ENCODE data around the gene GMPS. TPM values are rescaled to one million over a fixed set of nuclear protein-coding genes. Genes with fewer than 3 reads are reported as not detected.

Gene GMPS
- total and polyA plus RNA-seq, 8 donors, result 8.0 to 38.7 (median 30.2) TPM

DNA sequence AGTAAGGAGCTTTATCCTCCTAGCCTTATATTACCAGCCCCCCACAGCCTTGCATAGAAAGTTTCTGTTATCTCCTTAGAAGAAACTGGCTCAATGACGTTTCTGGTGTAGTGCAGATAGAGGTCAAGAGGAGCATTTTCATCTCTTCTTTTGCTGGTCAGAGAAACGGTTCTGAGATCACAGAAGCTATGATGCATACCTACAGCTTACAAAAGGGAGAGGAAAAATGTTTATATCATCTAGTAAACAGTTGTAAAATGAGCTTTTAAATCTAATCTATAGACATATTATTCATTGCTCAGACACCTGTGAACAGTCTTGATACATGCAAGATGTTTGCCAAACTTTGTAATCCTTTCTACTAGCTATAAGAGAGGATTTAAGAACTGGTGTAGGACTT, 68.0 kb downstream of the GMPS start:
- intact Hi-C loops (cut with DNase I), result no loop called here
- WGBS, 2 donors, result 55 to 65% methylated on average over 2 of the region's 2 CpGs
- Histone ChIP-seq H3K9me3 (no peaks in the 10 kb centered on the region), H3K4me3 (no peak overlapping the region), H3K36me3 (peaks cover 0 to 24% (median 0%) of the 10 kb centered on the region in 3 donors), H3K27ac (no peak overlapping the region), H3K27me3 (no peaks in the 10 kb centered on the region), H3K4me1 (no peaks in the 10 kb centered on the region)
- no peak for TF ChIP-seq CTCF (IDR thresholded peaks at IDR 0.05)
- DNase-seq (no peak), ATAC-seq (no peak), FAIRE-seq (no peak)

DNA sequence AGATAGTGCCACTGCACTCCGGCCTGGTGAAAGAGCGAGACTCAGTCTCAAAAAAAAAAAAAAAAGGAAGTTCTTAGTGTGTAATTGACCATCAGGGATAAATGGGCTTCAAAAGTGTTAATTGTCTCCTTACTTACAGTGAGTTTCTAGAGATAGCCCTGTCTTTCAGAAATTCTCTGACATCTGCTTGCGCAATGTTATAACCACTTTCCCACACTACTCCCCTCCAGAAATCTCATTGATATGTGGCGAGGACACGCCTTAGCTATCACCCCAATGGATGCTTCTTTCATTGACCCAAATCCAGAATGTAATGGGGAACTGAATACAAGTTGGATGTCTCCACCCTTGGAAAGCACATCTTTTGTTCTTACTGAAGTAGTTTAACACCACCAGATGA, 70.9 kb downstream of the GMPS start:
- ATAC-seq (no peak), FAIRE-seq (no peak), DNase-seq (no peak)
- TF ChIP-seq CTCF (IDR thresholded peaks at IDR 0.05), result no peak
- Histone ChIP-seq H3K4me1 (no peaks in the 10 kb centered on the region), H3K36me3 (peaks cover 0 to 15% (median 4%) of the 10 kb centered on the region in 3 donors), H3K27ac (no peak overlapping the region), H3K9me3 (no peaks in the 10 kb centered on the region), H3K4me3 (no peak overlapping the region), H3K27me3 (no peaks in the 10 kb centered on the region)
- 96 to 97% methylated on average over 5 of the region's 5 CpGs for WGBS, 2 donors
- intact Hi-C loops (cut with DNase I), result no loop called here

DNA sequence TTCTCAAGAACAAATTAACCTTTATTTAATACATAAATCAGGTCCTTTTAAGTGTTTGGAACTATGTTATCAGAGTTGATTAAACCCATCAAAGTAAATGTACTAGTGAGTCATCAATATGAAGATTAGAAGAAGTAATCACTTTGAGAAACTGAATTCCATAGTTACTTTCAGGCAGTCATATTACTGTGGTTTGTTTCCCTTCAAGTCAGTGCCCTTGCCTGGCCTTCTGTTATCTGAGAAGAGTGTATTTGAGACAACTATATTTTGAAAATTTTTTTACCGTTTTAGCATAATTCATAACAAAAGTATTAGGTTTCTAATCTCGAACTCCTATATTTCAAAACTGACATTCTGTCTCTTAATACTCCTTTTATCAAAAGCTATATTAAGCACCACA, 73.6 kb downstream of the GMPS start:
- H3K9me3 ChIP-seq, result no peaks in the 10 kb centered on the region
- no peak for TF ChIP-seq CTCF (IDR thresholded peaks at IDR 0.05)
- FAIRE-seq (peak; percentile 53), DNase-seq (no peak), ATAC-seq (no peak)
- peaks cover 0 to 4% (median 0%) of the 10 kb centered on the region in 3 donors for H3K36me3 ChIP-seq
- WGBS, 2 donors, result 86 to 97% methylated on average over 2 of the region's 2 CpGs
- H3K27ac ChIP-seq, result no peak overlapping the region
- no peak overlapping the region for H3K4me3 ChIP-seq
- no peaks in the 10 kb centered on the region for H3K27me3 ChIP-seq
- intact Hi-C loops (cut with DNase I), result no loop called here
- H3K4me1 ChIP-seq, result no peaks in the 10 kb centered on the region

GRCh38 chr3:155946178-155946577, 75.7 kb downstream of the GMPS start:
- WGBS, 2 donors, result 92 to 97% methylated on average over 2 of the region's 2 CpGs
- FAIRE-seq, result no peak
- H3K4me3 ChIP-seq, result no peak overlapping the region
- peaks cover 0 to 4% (median 0%) of the 10 kb centered on the region in 3 donors for H3K36me3 ChIP-seq
- TF ChIP-seq CTCF (IDR thresholded peaks at IDR 0.05), result no peak
- H3K27ac ChIP-seq, result no peak overlapping the region
- ATAC-seq, result peak in 3 of 4 donors; percentile 29 to 63 (median 59)
- H3K4me1 ChIP-seq, result peaks cover 0 to under 1% (median 0%) of the 10 kb centered on the region in 3 donors
- no peaks in the 10 kb centered on the region for H3K27me3 ChIP-seq
- intact Hi-C loops (cut with DNase I), result no loop called here
- no peak for DNase-seq
- H3K9me3 ChIP-seq, result no peaks in the 10 kb centered on the region

GRCh38 chr3:155948476-155948875, 78.0 kb downstream of the GMPS start:
- no peaks in the 10 kb centered on the region for H3K9me3 ChIP-seq
- ATAC-seq, result no peak
- peaks cover 0 to 10% (median 6%) of the 10 kb centered on the region in 3 donors for H3K4me1 ChIP-seq
- no peak for FAIRE-seq
- intact Hi-C loops (cut with DNase I), result no loop called here
- peaks cover 0 to 4% (median 0%) of the 10 kb centered on the region in 3 donors for H3K36me3 ChIP-seq
- H3K4me3 ChIP-seq, result no peak overlapping the region
- 81% methylated on average over 4 of the region's 4 CpGs for WGBS, 2 donors
- TF ChIP-seq CTCF (IDR thresholded peaks at IDR 0.05), result no peak
- H3K27me3 ChIP-seq, result no peaks in the 10 kb centered on the region
- no peak overlapping the region for H3K27ac ChIP-seq
- no peak for DNase-seq

Data from pancreas (tissue), 10 donors.